Germinal center (tissue), 1 donor: Measurements from ENCODE around the gene SLC12A7.
"Not testable (repeated sequence)": the region's sequence is repeated elsewhere in the genome, so short reads cannot be mapped to it uniquely, and the experiment has no call there.

Experiments used
- DNase-seq: peaks from one replicate; pipeline ENCODE4 v3.0.0; 2012; ENCODE audit warnings: mixed read lengths, low spot score

SLC12A7 gene

GRCh38 chr5:1062761-1063568 is 48.9 kb downstream of the SLC12A7 start:
- no peak for DNase-seq

- no peak for DNase-seq
Observed at GRCh38 chr5:1061916-1062315, 49.9 kb downstream of the SLC12A7 start.

GRCh38 chr5:1061292-1061691 is 50.6 kb downstream of the SLC12A7 start:
- not testable (repeated sequence) for DNase-seq

GRCh38 chr5:1060535-1060981 is 51.3 kb downstream of the SLC12A7 start:
- no peak for DNase-seq

GRCh38 chr5:1059884-1060263 is 52.0 kb downstream of the SLC12A7 start:
- no peak for DNase-seq

GRCh38 chr5:1058988-1059883 is 52.6 kb downstream of the SLC12A7 start:
- DNase-seq: no peak

- DNase-seq: no peak
Observed at GRCh38 chr5:1058083-1058945, 53.5 kb downstream of the SLC12A7 start.

- no peak for DNase-seq
Observed at GRCh38 chr5:1057485-1058082, 54.3 kb downstream of the SLC12A7 start.

GRCh38 chr5:1056611-1057484 is 55.0 kb downstream of the SLC12A7 start:
- DNase-seq: no peak

GRCh38 chr5:1055896-1056610 is 55.8 kb downstream of the SLC12A7 start:
- DNase-seq: no peak

- no peak for DNase-seq
Observed at GRCh38 chr5:1054799-1055775, 56.8 kb downstream of the SLC12A7 start.

- no peak for DNase-seq
Observed at GRCh38 chr5:1054018-1054798, 57.7 kb downstream of the SLC12A7 start.

- DNase-seq: no peak
Observed at GRCh38 chr5:1053391-1054017, 58.4 kb downstream of the SLC12A7 start.

- DNase-seq: no peak
Observed at GRCh38 chr5:1052641-1053390, 59.0 kb downstream of the SLC12A7 start.

GRCh38 chr5:1052076-1052475 is 59.8 kb downstream of the SLC12A7 start:
- no peak for DNase-seq

- DNase-seq: no peak
Observed at GRCh38 chr5:1051366-1051720, 60.5 kb downstream of the SLC12A7 start.
